LNCAP (cell line): Measurements from ENCODE around the gene RBM15.

Experiments
- TF ChIP-seq, protein P1 (sequence below): fragments of 450-650 bp; IDR thresholded peaks from 2 replicates; pipeline ENCODE4 v1.5.1; 2017; ENCODE audit warnings: mild to moderate bottlenecking

Gene RBM15

GRCh38 chr1:110383251-110383990, 44.2 kb downstream of the RBM15 start:
- TF ChIP-seq, protein P1, sequence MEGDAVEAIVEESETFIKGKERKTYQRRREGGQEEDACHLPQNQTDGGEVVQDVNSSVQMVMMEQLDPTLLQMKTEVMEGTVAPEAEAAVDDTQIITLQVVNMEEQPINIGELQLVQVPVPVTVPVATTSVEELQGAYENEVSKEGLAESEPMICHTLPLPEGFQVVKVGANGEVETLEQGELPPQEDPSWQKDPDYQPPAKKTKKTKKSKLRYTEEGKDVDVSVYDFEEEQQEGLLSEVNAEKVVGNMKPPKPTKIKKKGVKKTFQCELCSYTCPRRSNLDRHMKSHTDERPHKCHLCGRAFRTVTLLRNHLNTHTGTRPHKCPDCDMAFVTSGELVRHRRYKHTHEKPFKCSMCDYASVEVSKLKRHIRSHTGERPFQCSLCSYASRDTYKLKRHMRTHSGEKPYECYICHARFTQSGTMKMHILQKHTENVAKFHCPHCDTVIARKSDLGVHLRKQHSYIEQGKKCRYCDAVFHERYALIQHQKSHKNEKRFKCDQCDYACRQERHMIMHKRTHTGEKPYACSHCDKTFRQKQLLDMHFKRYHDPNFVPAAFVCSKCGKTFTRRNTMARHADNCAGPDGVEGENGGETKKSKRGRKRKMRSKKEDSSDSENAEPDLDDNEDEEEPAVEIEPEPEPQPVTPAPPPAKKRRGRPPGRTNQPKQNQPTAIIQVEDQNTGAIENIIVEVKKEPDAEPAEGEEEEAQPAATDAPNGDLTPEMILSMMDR = no peak

DNA sequence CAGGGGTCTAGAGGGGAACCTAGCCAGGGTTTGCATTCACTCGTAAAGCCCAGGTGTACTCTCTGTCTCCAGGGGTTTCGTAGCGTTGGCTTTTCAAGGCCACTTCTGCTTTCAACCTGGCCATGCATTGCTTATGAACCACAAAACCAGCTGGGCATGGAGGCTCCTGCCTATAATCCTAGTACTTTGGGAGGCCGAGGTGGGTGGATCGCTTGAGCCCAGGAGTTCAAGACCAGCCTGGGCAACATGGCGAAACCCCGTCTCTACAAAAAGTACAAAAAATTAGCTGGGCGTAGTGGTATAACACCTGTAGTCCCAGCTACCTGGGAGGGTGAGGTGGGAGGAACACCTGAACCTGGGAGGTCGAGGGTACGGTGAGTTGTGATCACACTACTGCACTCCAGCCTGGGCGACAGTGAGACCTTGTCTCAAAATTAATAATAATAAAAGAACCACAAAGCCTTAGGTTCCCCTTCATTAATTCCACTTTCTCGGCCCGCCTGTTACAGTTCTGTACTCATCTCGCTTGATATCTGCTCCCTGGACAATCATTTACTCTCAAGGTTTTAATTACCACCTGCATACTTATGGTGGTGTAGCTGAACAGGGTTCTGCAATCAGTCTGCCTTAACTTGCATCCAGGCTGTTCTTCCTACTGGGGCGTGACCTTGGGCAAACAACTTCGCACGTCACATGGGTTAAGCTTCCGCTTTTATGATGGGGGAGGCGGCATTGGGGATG, 45.6 kb downstream of the RBM15 start:
- TF ChIP-seq, protein P1 = no peak

GRCh38 chr1:110385369-110385768, 46.2 kb downstream of the RBM15 start:
- TF ChIP-seq, protein P1 = no peak

- TF ChIP-seq, protein P1 = no peak
Measured at GRCh38 chr1:110387048-110387754, 48.0 kb downstream of the RBM15 start.

DNA sequence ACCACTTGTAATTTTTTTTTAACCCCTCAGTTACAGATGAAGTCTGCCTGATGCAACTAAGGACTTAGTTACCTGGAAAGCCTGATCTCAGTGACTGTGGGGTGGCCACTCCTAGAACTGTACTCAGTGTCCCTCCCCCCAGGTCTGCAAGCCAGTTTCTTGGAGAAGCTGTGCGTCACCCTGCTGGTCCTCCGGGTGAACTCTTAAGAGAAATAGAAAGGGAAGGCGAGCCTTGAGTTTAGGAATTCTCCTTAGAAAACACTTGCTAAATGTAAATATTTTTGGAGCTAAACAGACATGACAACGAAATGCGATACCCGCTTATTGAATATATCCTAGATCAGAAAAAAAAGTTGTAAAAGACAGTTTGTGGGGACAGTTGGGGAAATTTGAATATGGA, 50.9 kb downstream of the RBM15 start:
- TF ChIP-seq, protein P1 = no peak

GRCh38 chr1:110390692-110391245, 51.6 kb downstream of the RBM15 start, which contains the start of gene SLC16A4:
Gene SLC16A4, minus strand, starts transcription at chr1:110391026. Its CDS starts 1,703 bp downstream, at chr1:110389323.
- TF ChIP-seq, protein P1 = no peak

DNA sequence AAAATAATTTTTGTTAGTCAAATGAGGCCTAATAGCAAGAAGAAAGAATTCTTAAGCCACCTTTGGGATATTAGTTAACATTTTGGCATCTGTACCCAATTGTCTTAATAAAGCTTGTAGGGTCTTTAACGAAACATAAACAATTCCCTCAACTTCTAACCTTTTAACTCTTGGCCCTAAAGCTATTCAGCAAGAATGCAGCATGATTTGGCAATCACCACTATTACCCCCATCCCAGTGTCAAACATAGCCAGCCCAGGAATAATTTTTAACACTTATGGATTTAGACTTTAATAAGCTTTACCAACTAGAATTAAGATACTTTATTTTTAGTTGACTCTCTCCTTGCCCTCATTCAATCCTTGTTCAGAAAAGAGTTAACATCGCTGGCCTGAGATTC, 54.1 kb downstream of the RBM15 start:
- TF ChIP-seq, protein P1 = no peak
